Gastroesophageal sphincter (tissue), 4 donors: ENCODE results near the gene CNTROB. TPM values are rescaled to one million over a fixed set of nuclear protein-coding genes. Genes with fewer than 3 reads are reported as not detected.

Source experiments
- ATAC-seq: fragments of 150-250 bp; one replicate; pipeline ENCODE4 v1.9.1; 2016; ENCODE audit warnings: mild to moderate bottlenecking, moderate library complexity
- H3K27ac ChIP-seq, 4 donors: fragments of 200-600 bp; sonication (generic) in 3 of 4; 1 replicate in 3 of 4; 2 replicates in 1 of 4; pipeline ENCODE4 v1.5.1; 2016 to 2019
- H3K27me3 ChIP-seq: fragments of 200-600 bp; sonication (generic); one replicate; pipeline ENCODE4 v1.5.1; 2019
- H3K36me3 ChIP-seq, 2 donors: fragments of 200-600 bp; sonication (generic); one replicate each; pipeline ENCODE4 v1.5.1; 2019; ENCODE audit warnings: control low read depth in 1 of 2
- H3K4me1 ChIP-seq, 3 donors: fragments of 200-600 bp; sonication (generic); 1 replicate in 2 of 3; 2 replicates in 1 of 3; pipeline ENCODE4 v1.5.1; 2016 to 2019; ENCODE audit warnings: control low read depth in 2 of 3
- H3K4me3 ChIP-seq, 2 donors: fragments of 200-600 bp; sonication (generic); one replicate each; pipeline ENCODE4 v1.5.1; 2019; ENCODE audit warnings: mild to moderate bottlenecking in 1 of 2, moderate library complexity in 1 of 2
- H3K9me3 ChIP-seq, 3 donors: fragments of 200-600 bp; sonication (generic); one replicate each; pipeline ENCODE4 v1.5.1; 2017 to 2019; ENCODE audit warnings: control low read depth in 2 of 3
- CTCF ChIP-seq, 4 experiments: fragments of 200-600 bp in 2 of 4; fragments of 450-650 bp in 2 of 4; sonication (generic) in 1 of 4; IDR thresholded peaks; one replicate each; pipeline ENCODE4 v1.5.1; 2017 to 2019; ENCODE audit warnings: antibody characterized with exemption in 4 of 4, mild to moderate bottlenecking in 2 of 4, moderate library complexity in 2 of 4
- EP300 ChIP-seq: sonication (generic); formaldehyde crosslinking; IDR thresholded peaks from one replicate; pipeline ENCODE4 v1.6.1; 2017; ENCODE audit warnings: antibody characterized with exemption, mild to moderate bottlenecking
- POLR2A ChIP-seq, 2 donors: fragments of 450-650 bp; IDR thresholded peaks; one replicate each; pipeline ENCODE4 v1.6.1; 2017; ENCODE audit warnings: antibody characterized with exemption in 2 of 2, mild to moderate bottlenecking in 2 of 2, moderate library complexity in 1 of 2
- POLR2AphosphoS5 ChIP-seq: sonication (generic); formaldehyde crosslinking; IDR thresholded peaks from one replicate; pipeline ENCODE4 v1.6.1; 2017; ENCODE audit warnings: antibody characterized with exemption
- WGBS, 2 donors: methylation state at CpG; one replicate each; pipeline ENCODE4 v1.1.5; 2018; ENCODE audit warnings: low coverage in 1 of 2; 5-methylcytosine and 5-hydroxymethylcytosine counted together
- total RNA-seq, 4 donors: library from RNA; depleted of rRNA; stranded (reverse); fragments of >200 nt; gene quantifications; one replicate each; pipeline ENCODE4 v1.1.0, GENCODE V29; 2016

The CNTROB gene
- total RNA-seq, 4 donors from 2014 or later = 15.6 to 31.8 (median 18.2) TPM

DNA sequence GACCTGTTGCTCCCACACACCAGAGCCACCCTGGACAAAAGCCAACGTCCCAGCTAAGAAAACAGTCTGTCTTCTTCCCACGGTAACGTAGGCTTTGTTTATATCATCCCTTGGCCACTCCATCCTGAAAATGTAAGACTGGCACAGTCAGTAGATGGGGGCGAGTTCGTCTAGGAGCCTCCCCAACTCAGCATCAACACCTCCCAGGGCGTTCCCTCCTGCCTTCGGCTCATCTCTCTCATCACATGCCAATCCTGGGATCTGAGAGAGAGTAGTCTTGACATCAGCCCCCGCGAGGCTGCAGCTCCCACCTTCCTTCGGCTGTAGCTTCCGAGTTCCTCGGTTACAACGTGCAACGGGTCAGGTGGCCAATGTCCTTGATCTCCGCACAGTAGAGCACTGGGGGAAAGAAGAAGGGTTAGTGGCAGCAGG lies 16.8 kb upstream of the CNTROB start:
- H3K4me3 ChIP-seq = peak overlapping the region; percentile 58 to 68
- no peaks in the 10 kb centered on the region for H3K9me3 ChIP-seq
- peak overlapping the region; percentile 83 to 99 (median 95) for H3K27ac ChIP-seq
- ATAC-seq = peak; percentile 48
- 0 to 3% methylated on average over 3 to 5 of the region's 15 CpGs for WGBS, 2 donors
- H3K36me3 ChIP-seq = peaks cover 0 to 24% of the 10 kb centered on the region in 2 donors
- H3K27me3 ChIP-seq = no peaks in the 10 kb centered on the region
- H3K4me1 ChIP-seq = peaks cover 0 to 30% (median 16%) of the 10 kb centered on the region in 3 donors
- TF ChIP-seq CTCF (IDR thresholded peaks at IDR 0.05) (no peak), POLR2AphosphoS5 (peak; percentile 23)

DNA sequence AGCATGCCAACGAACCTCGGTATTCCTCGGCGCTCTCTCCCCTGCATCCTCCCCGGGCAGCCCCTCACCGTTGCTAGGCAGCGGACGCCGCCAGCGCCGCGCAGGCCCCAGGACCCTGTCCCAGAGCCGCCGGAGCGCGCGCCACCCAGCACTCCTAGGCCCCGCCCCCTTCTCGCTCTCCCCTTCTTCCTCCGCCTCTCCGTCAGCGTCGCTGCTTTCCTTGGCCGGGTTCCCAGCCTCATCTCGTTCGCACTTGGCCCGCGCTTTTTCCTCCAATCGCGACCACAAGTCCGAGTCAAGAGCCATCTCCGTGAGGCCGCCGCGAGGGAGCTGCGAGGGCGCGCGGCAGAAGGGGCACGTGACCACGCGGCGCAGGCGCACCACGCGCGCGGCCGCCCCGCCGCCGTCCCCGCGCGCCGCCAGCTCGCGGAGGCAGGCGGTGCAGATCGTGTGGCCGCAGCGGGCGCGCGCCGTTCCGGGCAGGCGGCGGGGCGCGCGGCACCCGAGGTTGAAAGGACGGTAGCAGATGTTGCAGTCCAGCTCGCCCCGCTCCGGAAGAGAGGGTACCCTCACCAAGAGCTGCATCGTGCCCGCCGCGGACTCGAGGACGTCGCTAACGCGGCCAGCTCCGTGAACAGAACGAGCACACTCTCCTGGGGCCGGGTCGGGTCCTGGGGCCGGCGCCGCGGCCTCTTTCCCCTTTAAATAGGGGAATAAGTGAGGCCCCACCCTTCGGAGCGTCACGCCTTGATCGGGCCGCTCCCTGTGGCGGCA lies 16.2 kb upstream of the CNTROB start, which contains the start of gene RNF227:
TSS of gene RNF227 (minus strand) at position 679 of the 774 bp plus-strand sequence. CDS start at position 585, 94 bp downstream.
- peak; percentile 91 for ATAC-seq
- WGBS, 2 donors = no CpG with 5 or more reads among the region's 100 CpGs
- Histone ChIP-seq H3K27ac (peak within 1 kb of the TSS; percentile 88 to 99 (median 95)), H3K36me3 (peaks cover 0 to 18% of the 10 kb centered on the region in 2 donors), H3K4me1 (peaks cover 0 to 30% (median 16%) of the 10 kb centered on the region in 3 donors), H3K4me3 (peak within 1 kb of the TSS; percentile 58 to 68), H3K9me3 (no peaks in the 10 kb centered on the region), H3K27me3 (no peaks in the 10 kb centered on the region)
- peak in 1 of 4 experiments; percentile 14 for TF ChIP-seq CTCF (IDR thresholded peaks at IDR 0.05)
- peak; percentile 73 for TF ChIP-seq POLR2AphosphoS5
- TF ChIP-seq EP300 = no peak
- peak; percentile 50 to 63 for TF ChIP-seq POLR2A (IDR thresholded peaks at IDR 0.05)

GRCh38 chr17:7916385-7916682 lies 15.7 kb upstream of the CNTROB start:
- no peaks in the 10 kb centered on the region for H3K27me3 ChIP-seq
- H3K36me3 ChIP-seq = peaks cover 0 to 12% of the 10 kb centered on the region in 2 donors
- no peaks in the 10 kb centered on the region for H3K9me3 ChIP-seq
- TF ChIP-seq POLR2A (IDR thresholded peaks at IDR 0.05) (no peak), POLR2AphosphoS5 (no peak), CTCF (IDR thresholded peaks at IDR 0.05) (no peak), EP300 (no peak)
- ATAC-seq = no peak
- peaks cover 0 to 30% (median 16%) of the 10 kb centered on the region in 3 donors for H3K4me1 ChIP-seq
- peak overlapping the region; percentile 88 to 99 (median 95) for H3K27ac ChIP-seq
- 56 to 92% methylated on average over 2 to 9 of the region's 15 CpGs for WGBS, 2 donors
- H3K4me3 ChIP-seq = peak overlapping the region; percentile 58 to 68

DNA sequence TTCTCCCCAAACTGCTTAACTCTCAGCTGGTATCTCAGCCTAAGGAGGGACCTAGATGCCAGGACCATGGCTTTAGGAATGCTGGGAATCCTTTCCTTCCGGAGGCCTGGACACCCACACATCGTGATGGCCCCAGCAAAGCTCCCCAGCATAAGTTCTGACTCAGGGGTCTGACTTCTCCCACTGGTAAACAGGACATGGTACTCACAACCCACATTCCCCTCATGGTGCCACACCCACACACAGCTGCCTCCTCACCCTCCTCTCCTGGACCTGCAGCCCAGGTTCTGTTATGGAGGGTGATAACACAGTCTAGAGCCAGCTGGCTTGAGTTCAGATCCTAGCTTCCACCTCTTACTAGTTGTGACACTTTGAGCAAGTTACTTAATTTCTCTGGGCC lies 15.2 kb upstream of the CNTROB start:
- Histone ChIP-seq H3K4me3 (peak overlapping the region in 1 of 2 donors; percentile 68), H3K36me3 (peaks cover 0 to 7% of the 10 kb centered on the region in 2 donors), H3K27ac (peak overlapping the region in 3 of 4 donors; percentile 93 to 99 (median 97)), H3K9me3 (no peaks in the 10 kb centered on the region), H3K27me3 (no peaks in the 10 kb centered on the region), H3K4me1 (peaks cover 0 to 30% (median 16%) of the 10 kb centered on the region in 3 donors)
- no peak for TF ChIP-seq POLR2A (IDR thresholded peaks at IDR 0.05)
- no peak for TF ChIP-seq CTCF (IDR thresholded peaks at IDR 0.05)
- no peak for TF ChIP-seq EP300
- TF ChIP-seq POLR2AphosphoS5 = no peak
- ATAC-seq = no peak
- WGBS, 2 donors = no CpG with 5 or more reads among the region's 2 CpGs
